ENCODE results near the gene KRT4.

GRCh38 chr12:52850681-52851080 is 36.8 kb upstream of the KRT4 start:
- TF ChIP-seq, protein P1, sequence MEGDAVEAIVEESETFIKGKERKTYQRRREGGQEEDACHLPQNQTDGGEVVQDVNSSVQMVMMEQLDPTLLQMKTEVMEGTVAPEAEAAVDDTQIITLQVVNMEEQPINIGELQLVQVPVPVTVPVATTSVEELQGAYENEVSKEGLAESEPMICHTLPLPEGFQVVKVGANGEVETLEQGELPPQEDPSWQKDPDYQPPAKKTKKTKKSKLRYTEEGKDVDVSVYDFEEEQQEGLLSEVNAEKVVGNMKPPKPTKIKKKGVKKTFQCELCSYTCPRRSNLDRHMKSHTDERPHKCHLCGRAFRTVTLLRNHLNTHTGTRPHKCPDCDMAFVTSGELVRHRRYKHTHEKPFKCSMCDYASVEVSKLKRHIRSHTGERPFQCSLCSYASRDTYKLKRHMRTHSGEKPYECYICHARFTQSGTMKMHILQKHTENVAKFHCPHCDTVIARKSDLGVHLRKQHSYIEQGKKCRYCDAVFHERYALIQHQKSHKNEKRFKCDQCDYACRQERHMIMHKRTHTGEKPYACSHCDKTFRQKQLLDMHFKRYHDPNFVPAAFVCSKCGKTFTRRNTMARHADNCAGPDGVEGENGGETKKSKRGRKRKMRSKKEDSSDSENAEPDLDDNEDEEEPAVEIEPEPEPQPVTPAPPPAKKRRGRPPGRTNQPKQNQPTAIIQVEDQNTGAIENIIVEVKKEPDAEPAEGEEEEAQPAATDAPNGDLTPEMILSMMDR (conservative IDR thresholded peaks at IDR 0.05; ENCODE audit: low read depth, low read length) = no peak
- TF ChIP-seq EZH2 (IDR thresholded peaks at IDR 0.05; ENCODE audit: low read length, unreplicated experiment) (no peak), EZH2phosphoT487 (IDR thresholded peaks at IDR 0.05; ENCODE audit: borderline replicate concordance, low read length) (no peak)
